ENCODE results near the gene HPSE.
"Not testable (repeated sequence)": the region's sequence is repeated elsewhere in the genome, so short reads cannot be mapped to it uniquely, and the experiment has no call there.

The HPSE gene

GRCh38 chr4:83323136-83323535 is 11.5 kb downstream of the HPSE start:
- H3K4me3 ChIP-seq, result no peak overlapping the region
- in situ Hi-C loops (cut with MboI; ENCODE audit: low sequenced_read_pairs), result no loop called here
- no peak for DNase-seq (ENCODE audit: low spot score in 2 of 2)
- peaks cover 11% of the 10 kb centered on the region for H3K36me3 ChIP-seq (replicated peaks)
- no peaks in the 10 kb centered on the region for H3K4me1 ChIP-seq
- H3K27me3 ChIP-seq (ENCODE audit: low read depth), result no peaks in the 10 kb centered on the region
- no peaks in the 10 kb centered on the region; the same call in 1 of the 2 replicates for H3K9me3 ChIP-seq

GRCh38 chr4:83320548-83320947 is 14.1 kb downstream of the HPSE start:
- H3K36me3 ChIP-seq (replicated peaks), result peaks cover 21% of the 10 kb centered on the region
- no peaks in the 10 kb centered on the region for H3K27me3 ChIP-seq (ENCODE audit: low read depth)
- H3K9me3 ChIP-seq, result no peaks in the 10 kb centered on the region; the same call in 1 of the 2 replicates
- H3K4me1 ChIP-seq, result no peaks in the 10 kb centered on the region
- in situ Hi-C loops (cut with MboI; ENCODE audit: low sequenced_read_pairs), result no loop called here
- DNase-seq (ENCODE audit: low spot score in 2 of 2), result no peak
- H3K4me3 ChIP-seq, result no peak overlapping the region

GRCh38 chr4:83318666-83319065 is 16.0 kb downstream of the HPSE start:
- H3K9me3 ChIP-seq, result no peaks in the 10 kb centered on the region
- no peaks in the 10 kb centered on the region for H3K4me1 ChIP-seq
- H3K36me3 ChIP-seq (replicated peaks), result peaks cover 23% of the 10 kb centered on the region
- DNase-seq (ENCODE audit: low spot score in 2 of 2), result no peak
- H3K27me3 ChIP-seq (ENCODE audit: low read depth), result no peaks in the 10 kb centered on the region
- no peak overlapping the region for H3K4me3 ChIP-seq
- in situ Hi-C loops (cut with MboI; ENCODE audit: low sequenced_read_pairs), result no loop called here

- in situ Hi-C loops (cut with MboI; ENCODE audit: low sequenced_read_pairs), result no loop called here
- Histone ChIP-seq H3K4me3 (no peak overlapping the region), H3K4me1 (no peaks in the 10 kb centered on the region), H3K27me3 (ENCODE audit: low read depth) (no peaks in the 10 kb centered on the region), H3K36me3 (replicated peaks) (peaks cover 23% of the 10 kb centered on the region), H3K9me3 (no peaks in the 10 kb centered on the region)
- DNase-seq (ENCODE audit: low spot score in 2 of 2), result no peak
These were observed 17.0 kb downstream of the HPSE start for GRCh38 chr4:83317671-83318070.

- no peak for DNase-seq (ENCODE audit: low spot score in 2 of 2)
- no peaks in the 10 kb centered on the region for H3K27me3 ChIP-seq (ENCODE audit: low read depth)
- H3K4me3 ChIP-seq, result no peak overlapping the region
- H3K9me3 ChIP-seq, result no peaks in the 10 kb centered on the region
- in situ Hi-C loops (cut with MboI; ENCODE audit: low sequenced_read_pairs), result no loop called here
- no peaks in the 10 kb centered on the region for H3K4me1 ChIP-seq
- H3K36me3 ChIP-seq (replicated peaks), result peaks cover 23% of the 10 kb centered on the region
These were observed 18.0 kb downstream of the HPSE start for GRCh38 chr4:83316459-83317165.

- DNase-seq (ENCODE audit: low spot score in 2 of 2), result no peak
- H3K4me1 ChIP-seq, result no peaks in the 10 kb centered on the region
- no peak overlapping the region for H3K4me3 ChIP-seq
- no peaks in the 10 kb centered on the region for H3K9me3 ChIP-seq
- in situ Hi-C loops (cut with MboI; ENCODE audit: low sequenced_read_pairs), result no loop called here
- no peaks in the 10 kb centered on the region for H3K27me3 ChIP-seq (ENCODE audit: low read depth)
- H3K36me3 ChIP-seq (replicated peaks), result peaks cover 20% of the 10 kb centered on the region
These were observed 19.2 kb downstream of the HPSE start for GRCh38 chr4:83315341-83315870.

- Histone ChIP-seq H3K36me3 (replicated peaks) (peaks cover 5% of the 10 kb centered on the region), H3K27me3 (ENCODE audit: low read depth) (no peaks in the 10 kb centered on the region), H3K4me1 (no peaks in the 10 kb centered on the region), H3K9me3 (no peaks in the 10 kb centered on the region; the same call in 1 of the 2 replicates), H3K4me3 (no peak overlapping the region)
- in situ Hi-C loops (cut with MboI; ENCODE audit: low sequenced_read_pairs), result no loop called here
- DNase-seq (ENCODE audit: low spot score in 2 of 2), result no peak
These were observed 26.0 kb downstream of the HPSE start for GRCh38 chr4:83308672-83309071.

DNA sequence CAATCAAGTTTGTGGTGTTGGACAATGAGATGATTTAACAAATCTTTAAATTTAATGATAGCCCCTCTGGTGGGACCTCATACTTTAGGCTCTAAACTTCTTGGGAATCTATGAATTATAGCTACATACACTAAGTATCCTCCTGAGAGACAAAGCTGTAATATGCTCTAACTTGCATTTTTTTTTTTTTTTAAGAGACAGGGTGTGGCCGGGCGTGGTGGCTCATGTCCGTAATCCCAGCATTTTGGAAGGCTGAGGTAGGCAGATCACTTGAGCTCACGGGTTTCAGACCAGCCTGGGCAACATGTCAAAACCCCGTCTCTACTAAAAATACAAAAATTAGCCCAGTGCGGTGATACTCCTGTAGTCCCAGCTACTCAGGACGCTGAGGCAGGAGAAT is 26.7 kb downstream of the HPSE start:
- no peaks in the 10 kb centered on the region; the same call in 1 of the 2 replicates for H3K9me3 ChIP-seq
- no peak for DNase-seq (ENCODE audit: low spot score in 2 of 2)
- H3K27me3 ChIP-seq (ENCODE audit: low read depth), result no peaks in the 10 kb centered on the region
- H3K4me1 ChIP-seq, result no peaks in the 10 kb centered on the region
- peaks cover 5% of the 10 kb centered on the region for H3K36me3 ChIP-seq (replicated peaks)
- in situ Hi-C loops (cut with MboI; ENCODE audit: low sequenced_read_pairs), result no loop called here
- no peak overlapping the region for H3K4me3 ChIP-seq

DNA sequence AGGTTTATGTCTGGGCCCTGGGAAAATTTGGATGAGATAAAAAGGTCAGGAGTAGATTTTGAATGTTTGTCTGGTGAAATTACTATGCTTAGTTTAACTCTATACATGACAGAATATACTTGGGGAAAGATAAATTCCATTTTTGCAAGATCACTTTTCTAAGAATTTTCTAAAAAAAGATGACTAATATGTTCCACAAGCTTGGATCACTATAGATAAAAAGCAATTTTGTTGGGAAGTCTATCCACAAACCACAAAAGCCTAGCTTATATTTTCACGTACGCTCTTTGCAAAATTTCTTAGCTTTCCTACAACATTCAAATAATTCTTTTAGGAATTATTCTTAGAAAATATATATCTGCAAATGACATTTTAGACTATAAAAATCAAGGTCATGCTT is 29.5 kb downstream of the HPSE start:
- DNase-seq (ENCODE audit: low spot score in 2 of 2), result no peak
- in situ Hi-C loops (cut with MboI; ENCODE audit: low sequenced_read_pairs), result no loop called here
- Histone ChIP-seq H3K36me3 (replicated peaks) (peaks cover 12% of the 10 kb centered on the region), H3K4me3 (no peak overlapping the region), H3K27me3 (ENCODE audit: low read depth) (no peaks in the 10 kb centered on the region), H3K9me3 (no peaks in the 10 kb centered on the region; the same call in 1 of the 2 replicates), H3K4me1 (no peaks in the 10 kb centered on the region)

DNA sequence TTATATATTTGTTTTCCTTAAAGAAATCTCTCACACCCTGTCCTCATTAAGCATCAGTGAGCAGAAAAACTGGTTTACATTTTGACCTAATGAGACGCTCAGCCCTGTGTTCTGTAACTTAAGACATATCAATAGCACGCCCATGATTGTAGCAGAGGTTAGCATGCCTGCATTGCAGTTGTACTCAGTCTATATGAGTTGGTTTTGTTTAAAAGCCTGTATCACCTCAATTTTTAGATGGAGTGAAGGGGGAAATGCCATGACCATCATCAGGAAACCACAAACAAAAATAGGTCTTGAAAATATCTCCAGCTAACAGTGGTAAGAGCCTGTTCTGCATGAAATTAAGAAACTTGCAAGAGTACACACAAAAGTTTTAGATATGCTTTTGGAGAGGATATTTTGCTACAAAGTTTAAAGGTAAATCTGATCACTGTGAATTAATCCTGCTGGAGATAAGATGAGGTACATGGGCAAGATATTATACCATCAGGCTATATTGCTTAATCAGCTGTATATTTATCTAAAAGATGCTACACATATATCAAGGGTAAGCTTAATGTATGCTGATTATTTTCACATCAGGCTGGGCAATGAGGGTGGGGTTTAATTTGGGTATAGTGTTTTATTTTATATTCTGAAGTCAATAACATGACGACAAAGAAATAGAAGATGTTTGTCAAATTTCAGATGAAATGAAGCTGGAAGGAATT is 36.9 kb downstream of the HPSE start:
- Histone ChIP-seq H3K4me3 (no peak overlapping the region), H3K27me3 (ENCODE audit: low read depth) (no peaks in the 10 kb centered on the region), H3K9me3 (no peaks in the 10 kb centered on the region), H3K36me3 (replicated peaks) (peaks cover 11% of the 10 kb centered on the region), H3K4me1 (no peaks in the 10 kb centered on the region)
- no peak for DNase-seq (ENCODE audit: low spot score in 2 of 2)
- in situ Hi-C loops (cut with MboI; ENCODE audit: low sequenced_read_pairs), result no loop called here

- in situ Hi-C loops (cut with MboI; ENCODE audit: low sequenced_read_pairs), result no loop called here
- H3K4me1 ChIP-seq, result no peaks in the 10 kb centered on the region
- no peaks in the 10 kb centered on the region for H3K27me3 ChIP-seq (ENCODE audit: low read depth)
- DNase-seq (ENCODE audit: low spot score in 2 of 2), result no peak
- no peaks in the 10 kb centered on the region for H3K9me3 ChIP-seq
- no peaks in the 10 kb centered on the region; the same call in 1 of the 2 replicates for H3K36me3 ChIP-seq (replicated peaks)
- no peak overlapping the region for H3K4me3 ChIP-seq
These were observed 41.2 kb downstream of the HPSE start for GRCh38 chr4:83293305-83294046.

GRCh38 chr4:83290059-83290774 is 44.4 kb downstream of the HPSE start:
- H3K4me1 ChIP-seq; H3K27me3 ChIP-seq (ENCODE audit: low read depth); DNase-seq (ENCODE audit: low spot score in 2 of 2); H3K4me3 ChIP-seq; in situ Hi-C loops (cut with MboI; ENCODE audit: low sequenced_read_pairs); H3K9me3 ChIP-seq; H3K36me3 ChIP-seq (replicated peaks): not testable (repeated sequence)

- H3K4me3 ChIP-seq; in situ Hi-C loops (cut with MboI; ENCODE audit: low sequenced_read_pairs); DNase-seq (ENCODE audit: low spot score in 2 of 2); H3K36me3 ChIP-seq (replicated peaks); H3K9me3 ChIP-seq; H3K27me3 ChIP-seq (ENCODE audit: low read depth): not testable (repeated sequence)
- H3K4me1 ChIP-seq, result peaks cover 10% of the 10 kb centered on the region
These were observed 46.3 kb downstream of the HPSE start for GRCh38 chr4:83288381-83288780.

Measured in HAP-1 (cell line).